ENCODE results near the gene EXOC3L4.

DNA sequence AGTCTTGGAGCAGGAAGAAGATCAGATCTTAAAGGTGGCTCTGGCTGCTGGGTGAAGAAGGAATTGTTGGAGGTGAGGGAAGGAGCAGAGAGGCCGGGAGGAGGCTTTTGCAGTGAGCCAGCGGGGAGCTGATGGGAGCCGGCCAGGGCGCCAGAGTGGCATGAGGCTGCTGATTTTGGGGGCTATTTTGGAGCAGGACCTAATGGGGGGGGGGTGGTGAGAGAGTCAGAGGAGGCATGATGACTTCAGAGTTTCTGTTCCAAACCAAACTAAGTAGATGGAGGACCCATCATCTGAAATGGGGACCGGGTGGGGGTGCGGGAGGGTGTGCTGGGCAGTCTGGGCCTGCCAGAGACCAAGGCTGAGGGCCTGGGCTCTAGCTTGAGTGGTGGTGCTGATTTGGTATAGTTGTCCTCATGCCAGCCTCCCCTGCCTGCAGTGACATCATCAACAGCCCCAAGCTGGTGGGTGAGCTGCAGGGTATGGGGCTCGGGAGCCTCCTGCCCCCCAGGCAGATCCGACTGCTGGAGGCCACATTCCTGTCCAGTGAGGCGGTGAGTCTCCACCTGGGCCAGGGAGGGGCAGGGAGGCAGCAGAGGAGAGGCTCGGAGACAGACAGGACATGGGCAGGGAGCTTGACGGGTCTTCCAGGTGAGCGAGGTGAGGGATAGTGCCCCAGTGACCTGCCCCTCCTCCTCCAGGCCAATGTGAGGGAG lies 34.9 kb downstream of the EXOC3L4 start:
- TF ChIP-seq, protein P1, sequence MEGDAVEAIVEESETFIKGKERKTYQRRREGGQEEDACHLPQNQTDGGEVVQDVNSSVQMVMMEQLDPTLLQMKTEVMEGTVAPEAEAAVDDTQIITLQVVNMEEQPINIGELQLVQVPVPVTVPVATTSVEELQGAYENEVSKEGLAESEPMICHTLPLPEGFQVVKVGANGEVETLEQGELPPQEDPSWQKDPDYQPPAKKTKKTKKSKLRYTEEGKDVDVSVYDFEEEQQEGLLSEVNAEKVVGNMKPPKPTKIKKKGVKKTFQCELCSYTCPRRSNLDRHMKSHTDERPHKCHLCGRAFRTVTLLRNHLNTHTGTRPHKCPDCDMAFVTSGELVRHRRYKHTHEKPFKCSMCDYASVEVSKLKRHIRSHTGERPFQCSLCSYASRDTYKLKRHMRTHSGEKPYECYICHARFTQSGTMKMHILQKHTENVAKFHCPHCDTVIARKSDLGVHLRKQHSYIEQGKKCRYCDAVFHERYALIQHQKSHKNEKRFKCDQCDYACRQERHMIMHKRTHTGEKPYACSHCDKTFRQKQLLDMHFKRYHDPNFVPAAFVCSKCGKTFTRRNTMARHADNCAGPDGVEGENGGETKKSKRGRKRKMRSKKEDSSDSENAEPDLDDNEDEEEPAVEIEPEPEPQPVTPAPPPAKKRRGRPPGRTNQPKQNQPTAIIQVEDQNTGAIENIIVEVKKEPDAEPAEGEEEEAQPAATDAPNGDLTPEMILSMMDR (IDR thresholded peaks at IDR 0.05), result no peak
- no peak for TF ChIP-seq POLR2A (IDR thresholded peaks at IDR 0.05)
- TF ChIP-seq EP300 (IDR thresholded peaks at IDR 0.05), result no peak
